H1 (cell line): ENCODE results near the gene F2. TPM values are rescaled to one million over a fixed set of nuclear protein-coding genes. Genes with fewer than 3 reads are reported as not detected.

ENCODE experiments used
- CTCF ChIA-PET: fragments of 300-600 bp; sonication (Branson Sonifier 250); formaldehyde crosslinking; loops from one replicate; lab custom pipeline; 2021; ENCODE audit not compliant: partially characterized antibody; lab: Charles Lee
- POLR2A ChIA-PET: fragments of 300-600 bp; sonication (Branson Sonifier 250); formaldehyde crosslinking; loops from one replicate; lab custom pipeline; 2021; ENCODE audit warnings: inconsistent platforms; ENCODE audit not compliant: partially characterized antibody; lab: Charles Lee
- DNase-seq, 2 experiments: peaks; one replicate each; pipeline versions ENCODE4 v3.0.0 to v3.0.0-alpha.2; 2010 to 2022; ENCODE audit warnings: low spot score in 2 of 2, low read depth in 1 of 2, mixed read lengths in 1 of 2
- FAIRE-seq: peaks from 2 replicates; lab custom pipeline; 2011; peaks lifted over from hg19 to GRCh38; lab: Jason Lieb, UNC
- H2AFZ ChIP-seq: 2 replicates; pipeline ENCODE4 v1.8.1; 2012; ENCODE audit warnings: low read length, inconsistent platforms
- H2AK5ac ChIP-seq: 2 replicates; pipeline ENCODE4 v1.6.1; 2013; ENCODE audit warnings: low read depth, low read length
- H2BK120ac ChIP-seq: replicated peaks from 2 replicates; pipeline ENCODE3; 2013; ENCODE audit warnings: low read depth, low read length, inconsistent platforms
- H2BK12ac ChIP-seq: 2 replicates; pipeline ENCODE4 v1.6.1; 2013; ENCODE audit warnings: low read depth, low read length
- H2BK15ac ChIP-seq: 2 replicates; pipeline ENCODE4 v1.6.1; 2013; ENCODE audit warnings: low read length
- H2BK20ac ChIP-seq: 2 replicates; pipeline ENCODE4 v1.6.1; 2013; ENCODE audit warnings: low read length
- H2BK5ac ChIP-seq: 2 replicates; pipeline ENCODE4 v1.6.1; 2013; ENCODE audit warnings: low read depth, low read length
- H3K14ac ChIP-seq: 2 replicates; pipeline ENCODE4 v1.6.1; 2013; ENCODE audit warnings: inconsistent platforms; ENCODE audit not compliant: insufficient read length
- H3K18ac ChIP-seq: 2 replicates; pipeline ENCODE4 v1.6.1; 2013; ENCODE audit warnings: low read length; ENCODE audit errors: extremely low read depth
- H3K23ac ChIP-seq: 2 replicates; pipeline ENCODE4 v1.6.1; 2013; ENCODE audit warnings: inconsistent platforms; ENCODE audit not compliant: insufficient read length
- H3K23me2 ChIP-seq: 2 replicates; pipeline ENCODE4 v1.6.1; 2013; ENCODE audit warnings: low read depth, low read length
- H3K27ac ChIP-seq: 2 replicates; pipeline ENCODE4 v1.6.1; 2011; ENCODE audit warnings: low read depth, low read length, inconsistent platforms
- H3K27me3 ChIP-seq, 4 experiments: replicated peaks in 1 of 4; 1 replicate in 1 of 4; 2 replicates in 3 of 4; pipeline versions ENCODE4 v1.6.1 to v1.8.1; 2011 to 2013; ENCODE audit warnings: low read length in 3 of 4, mild to moderate bottlenecking in 3 of 4, inconsistent platforms in 2 of 4, mixed read lengths in 2 of 4, moderate library complexity in 1 of 4; ENCODE audit not compliant: control insufficient read depth in 3 of 4, insufficient read depth in 3 of 4; ENCODE audit errors: extremely low read depth in 1 of 4
- H3K36me3 ChIP-seq, 4 experiments: 2 replicates each; pipeline versions ENCODE4 v1.6.1 to v1.8.1; 2011 to 2013; ENCODE audit warnings: mild to moderate bottlenecking in 4 of 4, low read length in 3 of 4, moderate library complexity in 2 of 4, control low read depth in 1 of 4, inconsistent platforms in 1 of 4; ENCODE audit not compliant: insufficient read depth in 4 of 4, control insufficient read depth in 2 of 4
- H3K4ac ChIP-seq: replicated peaks from 2 replicates; pipeline ENCODE3; 2013; ENCODE audit warnings: low read length, low read depth, mixed read lengths, inconsistent platforms; ENCODE audit not compliant: insufficient read length
- H3K4me1 ChIP-seq, 4 experiments: replicated peaks in 1 of 4; 1 replicate in 1 of 4; 2 replicates in 3 of 4; pipeline versions ENCODE4 v1.6.1 to v1.8.1; 2011 to 2013; ENCODE audit warnings: low read length in 3 of 4, inconsistent platforms in 2 of 4, mixed read lengths in 1 of 4; ENCODE audit not compliant: insufficient read depth in 4 of 4, control insufficient read depth in 3 of 4
- H3K4me2 ChIP-seq, 2 experiments: 2 replicates each; pipeline versions ENCODE4 v1.6.1 to v1.8.1; 2011 to 2013; ENCODE audit warnings: low read depth in 2 of 2, low read length in 2 of 2, control low read depth in 1 of 2, inconsistent platforms in 1 of 2, mild to moderate bottlenecking in 1 of 2; ENCODE audit not compliant: insufficient read depth in 1 of 2
- H3K4me3 ChIP-seq, 4 experiments: fragments of 200-600, 300-600 bp in 1 of 4; sonication (generic), shearing (Covaris generic), sonication (Bioruptor Twin) in 1 of 4; 2 replicates each; pipeline versions ENCODE4 v1.5.1 to v1.8.1; 2011 to 2016; ENCODE audit warnings: low read length in 4 of 4, low read depth in 3 of 4, control low read depth in 2 of 4, inconsistent platforms in 2 of 4, mild to moderate bottlenecking in 2 of 4, mixed read lengths in 1 of 4, moderate library complexity in 1 of 4; ENCODE audit not compliant: insufficient read depth in 2 of 4; ENCODE audit errors: extremely low read depth in 1 of 4
- H3K56ac ChIP-seq: replicated peaks from 2 replicates; pipeline ENCODE3; 2013; ENCODE audit warnings: low read depth, mild to moderate bottlenecking, mixed read lengths, low read length, inconsistent platforms; ENCODE audit not compliant: insufficient read length
- H3K79me1 ChIP-seq: 2 replicates; pipeline ENCODE4 v1.6.1; 2013; ENCODE audit warnings: low read depth, low read length, control low read depth
- H3K79me2 ChIP-seq, 2 experiments: 2 replicates each; pipeline versions ENCODE4 v1.6.1 to v1.8.1; 2012 to 2013; ENCODE audit warnings: low read length in 2 of 2, mild to moderate bottlenecking in 2 of 2, inconsistent platforms in 1 of 2; ENCODE audit not compliant: insufficient read depth in 2 of 2, control insufficient read depth in 1 of 2
- H3K9ac ChIP-seq, 4 experiments: replicated peaks in 1 of 4; 1 replicate in 1 of 4; 2 replicates in 3 of 4; pipeline versions ENCODE4 v1.6.1 to v1.8.1; 2011 to 2013; ENCODE audit warnings: low read depth in 3 of 4, low read length in 3 of 4, control low read depth in 2 of 4, mild to moderate bottlenecking in 2 of 4, moderate library complexity in 2 of 4, inconsistent platforms in 1 of 4; ENCODE audit errors: extremely low read depth in 1 of 4
- H3K9me3 ChIP-seq, 2 experiments: 2 replicates each; pipeline versions ENCODE4 v1.6.1 to v1.8.1; 2012 to 2013; ENCODE audit warnings: mild to moderate bottlenecking in 2 of 2, moderate library complexity in 2 of 2, control low read depth in 1 of 2, inconsistent platforms in 1 of 2, low read depth in 1 of 2, low read length in 1 of 2, mixed read lengths in 1 of 2; ENCODE audit not compliant: insufficient read depth in 2 of 2
- H4K20me1 ChIP-seq, 2 experiments: replicated peaks in 1 of 2; 2 replicates each; pipeline versions ENCODE3 to v1.8.1; 2011 to 2013; ENCODE audit warnings: inconsistent platforms in 2 of 2, low read length in 2 of 2, mild to moderate bottlenecking in 1 of 2; ENCODE audit not compliant: insufficient read depth in 2 of 2, control insufficient read depth in 1 of 2
- H4K5ac ChIP-seq: 2 replicates; pipeline ENCODE4 v1.6.1; 2013; ENCODE audit warnings: low read length, low read depth, mixed read lengths, inconsistent platforms; ENCODE audit not compliant: insufficient read length
- H4K8ac ChIP-seq: 2 replicates; pipeline ENCODE4 v1.8.0; 2013; ENCODE audit warnings: mild to moderate bottlenecking, moderate library complexity, low read length, inconsistent platforms; ENCODE audit not compliant: insufficient read depth; ENCODE audit errors: extremely low read depth
- H4K91ac ChIP-seq: replicated peaks from 2 replicates; pipeline ENCODE3; 2013; ENCODE audit warnings: low read length, mixed read lengths, inconsistent platforms; ENCODE audit not compliant: insufficient read length
- CBX5 ChIP-seq: fragments of 300-800, 300-1000 bp; sonication (generic); IDR thresholded peaks from 2 replicates; pipeline ENCODE4 v1.7.1; 2016; ENCODE audit warnings: antibody characterized with exemption, low read length, low read depth
- CEBPB ChIP-seq: IDR thresholded peaks from 2 replicates; pipeline ENCODE4 v1.6.1; 2012; ENCODE audit warnings: low read depth, low read length
- WGBS, 2 experiments: shearing (Covaris generic) in 1 of 2; methylation state at CpG; one replicate each; pipeline versions ENCODE4 v1.1.6 to v1.1.7; 2013 to 2015; ENCODE audit warnings: low lambda C conversion rate in 2 of 2, mixed read lengths in 2 of 2, inconsistent platforms in 1 of 2, low coverage in 1 of 2, missing lambda C conversion rate in 1 of 2; ENCODE audit not compliant: insufficient replicate concordance in 2 of 2, insufficient coverage in 1 of 2, insufficient read length in 1 of 2; ENCODE audit errors: extremely low coverage in 1 of 2, missing lambda C conversion rate in 1 of 2; 5-methylcytosine and 5-hydroxymethylcytosine counted together
- polyA plus RNA-seq, 7 experiments: library from polyadenylated mRNA; depleted of rRNA in 3 of 7; stranded (reverse) in 5 of 7; unstranded in 2 of 7; fragments of >200 nt in 5 of 7; fragments of 200-250 nt in 2 of 7; gene quantifications; 1 replicate in 5 of 7; 2 replicates in 1 of 7; 4 replicates in 1 of 7; pipeline versions ENCODE4 v1.2.1 to v1.2.3, GENCODE V29; 2011 to 2013; ENCODE audit warnings: missing spikeins in 2 of 7, mixed read lengths in 2 of 7
- total RNA-seq: library from RNA; stranded (reverse); fragmentation: NEBNext Ultra II Directional; extraction: Animal tissue kit (Norgen Biotek cat#: 25700); gene quantifications from 2 replicates; pipeline ENCODE4 v1.2.1, GENCODE V29; 2021

The F2 gene
- total and polyA plus RNA-seq, 2 of the 8 experiments (the other 6 are each of a cell fraction or from before 2014, with no cell fraction given): 0.11 TPM; not detected in 1

GRCh38 chr11:46776878-46777277, 57.9 kb downstream of the F2 start:
- H3K9me3 ChIP-seq: no peaks in the 10 kb centered on the region
- H3K27ac ChIP-seq: no peak overlapping the region
- H3K4me3 ChIP-seq: no peak overlapping the region
- no peak overlapping the region for H4K8ac ChIP-seq
- H2BK120ac ChIP-seq: no peak overlapping the region
- no peak for DNase-seq
- H3K23me2 ChIP-seq: no peaks in the 10 kb centered on the region
- no peaks in the 10 kb centered on the region for H3K27me3 ChIP-seq
- no peak overlapping the region for H3K4me2 ChIP-seq
- no peak overlapping the region for H3K56ac ChIP-seq
- H4K20me1 ChIP-seq: peaks cover 0 to 2% of the 10 kb centered on the region in 2 experiments
- POLR2A ChIA-PET: no interaction called here
- H2BK12ac ChIP-seq: no peak overlapping the region
- no peak overlapping the region for H3K4ac ChIP-seq
- H3K36me3 ChIP-seq: peaks cover 14 to 67% (median 40%) of the 10 kb centered on the region in 4 experiments
- FAIRE-seq: no peak
- no peak overlapping the region for H2BK5ac ChIP-seq
- CTCF ChIA-PET: no interaction called here
- no peak overlapping the region for H3K9ac ChIP-seq
- H2AFZ ChIP-seq: no peak overlapping the region
- no peak overlapping the region for H3K14ac ChIP-seq
- H2BK15ac ChIP-seq: no peak overlapping the region
- H3K23ac ChIP-seq: no peak overlapping the region
- peak; percentile 68; the same call in 1 of the 2 replicates for TF ChIP-seq CEBPB
- TF ChIP-seq CBX5: no peak
- no peak overlapping the region for H2AK5ac ChIP-seq
- H3K18ac ChIP-seq: no peak overlapping the region
- H3K79me1 ChIP-seq: no peaks in the 10 kb centered on the region
- 97% methylated on average over 2 of the region's 2 CpGs; no CpG with 5 or more reads in 1 of the 2 experiments for WGBS, 2 experiments
- no peaks in the 10 kb centered on the region for H3K4me1 ChIP-seq
- no peak overlapping the region for H4K91ac ChIP-seq
- H4K5ac ChIP-seq: no peak overlapping the region
- no peaks in the 10 kb centered on the region for H3K79me2 ChIP-seq
- H2BK20ac ChIP-seq: no peak overlapping the region
